GM19240 (cell line): ENCODE data around the gene MED8.

Experiments used
- DNase-seq: peaks from one replicate; pipeline ENCODE4 v3.0.0; 2011; ENCODE audit warnings: low spot score; ENCODE audit not compliant: insufficient read length

The MED8 gene

DNA sequence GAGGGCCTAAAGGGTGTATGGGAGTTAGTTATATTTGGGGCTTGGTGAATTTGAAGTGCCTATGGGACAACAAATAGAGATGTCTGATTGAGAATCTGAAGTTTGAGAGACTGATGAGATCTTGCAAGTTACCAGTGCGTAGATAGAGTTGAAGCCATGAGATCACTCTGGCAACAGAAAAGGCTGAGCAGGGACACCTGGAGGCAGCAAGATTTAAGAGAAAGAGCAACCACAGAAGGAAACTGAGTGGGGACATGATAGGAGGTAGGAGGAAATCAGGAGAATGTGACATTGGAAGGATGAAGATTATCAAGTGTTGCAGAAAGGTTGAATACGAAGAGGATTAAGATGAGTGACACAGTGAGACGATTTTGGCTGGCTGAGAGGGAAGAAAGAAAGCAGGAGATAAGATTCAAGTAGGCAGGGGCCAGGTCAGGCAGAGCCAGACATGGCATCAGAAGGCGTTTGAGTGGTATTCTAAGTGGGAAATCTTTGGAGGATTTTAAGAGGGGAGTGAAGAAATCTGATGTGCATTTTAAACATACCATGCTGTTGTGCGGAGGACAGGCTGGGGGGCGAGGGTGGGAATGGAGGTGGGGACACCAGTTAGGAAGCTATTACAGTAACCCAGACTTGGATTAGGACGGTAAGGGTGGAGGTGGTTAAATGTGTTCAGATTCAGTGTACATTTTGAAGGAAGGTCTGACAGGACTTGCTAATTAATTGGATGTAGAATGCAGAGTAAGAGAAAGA lies 55.0 kb downstream of the MED8 start:
- no peak for DNase-seq
